SU-DHL-6 (cell line): ENCODE results near the gene RBKS.

Experiments
- H2AFZ ChIP-seq: fragments of 200-600 bp; sonication (generic); 2 replicates; pipeline ENCODE4 v1.6.1; 2014; ENCODE audit warnings: low read depth, mild to moderate bottlenecking, moderate library complexity, mixed read lengths, antibody characterized with exemption, low read length; ENCODE audit not compliant: severe bottlenecking
- H3F3A ChIP-seq: fragments of 200-600 bp; shearing (Covaris generic); 2 replicates; pipeline ENCODE4 v1.6.0; 2016; ENCODE audit warnings: antibody characterized with exemption, mild to moderate bottlenecking; ENCODE audit not compliant: insufficient read depth
- H3K27ac ChIP-seq: fragments of 200-600 bp; sonication (generic); 2 replicates; pipeline ENCODE4 v1.5.1; 2016; ENCODE audit warnings: low read depth, mild to moderate bottlenecking, low read length, moderate library complexity, mixed read lengths
- H3K27me3 ChIP-seq: fragments of 200-600 bp; sonication (generic), shearing (Covaris generic); 2 replicates; pipeline ENCODE4 v1.6.0; 2014; ENCODE audit warnings: mild to moderate bottlenecking, low read length
- H3K36me3 ChIP-seq: fragments of 200-600 bp; sonication (generic); 2 replicates; pipeline ENCODE4 v1.6.1; 2014; ENCODE audit warnings: mild to moderate bottlenecking, low read length, mixed read lengths
- H3K4me2 ChIP-seq: fragments of 300-600, 200-600 bp; shearing (Covaris generic), sonication (generic); 2 replicates; pipeline ENCODE4 v1.6.0; 2014; ENCODE audit warnings: low read length, low read depth, mild to moderate bottlenecking; ENCODE audit not compliant: poor library complexity, severe bottlenecking
- H3K4me3 ChIP-seq: fragments of 200-600 bp; sonication (generic); 2 replicates; pipeline ENCODE4 v1.5.1; 2014; ENCODE audit warnings: antibody characterized with exemption, low read length, mild to moderate bottlenecking, mixed read lengths; ENCODE audit not compliant: insufficient read depth, poor library complexity, severe bottlenecking
- H3K79me2 ChIP-seq: fragments of 200-600 bp; sonication (generic); 2 replicates; pipeline ENCODE4 v1.6.1; 2014; ENCODE audit warnings: mild to moderate bottlenecking, low read length, moderate library complexity; ENCODE audit not compliant: insufficient read depth
- H3K9ac ChIP-seq: fragments of 200-600 bp; sonication (generic); 2 replicates; pipeline ENCODE4 v1.7.0; 2014; ENCODE audit warnings: mild to moderate bottlenecking, low read length
- H3K9me2 ChIP-seq: fragments of 200-600 bp; sonication (generic); replicated peaks from 2 replicates; pipeline ENCODE4 v1.6.1; 2014; ENCODE audit warnings: low read length; ENCODE audit not compliant: insufficient read depth
- H3K9me3 ChIP-seq: fragments of 200-600 bp; sonication (generic); 2 replicates; pipeline ENCODE4 v1.6.1; 2014; ENCODE audit warnings: low read length, mixed read lengths; ENCODE audit not compliant: insufficient read depth
- H4K20me1 ChIP-seq: fragments of 200-600 bp; sonication (generic); 2 replicates; pipeline ENCODE4 v1.6.1; 2014; ENCODE audit warnings: low read depth, mild to moderate bottlenecking, antibody characterized with exemption, low read length, moderate library complexity, mixed read lengths
- EZH2phosphoT487 ChIP-seq: fragments of 200-600 bp; sonication (generic), shearing (Covaris generic); conservative IDR thresholded peaks from 2 replicates; pipeline ENCODE4 v1.6.1; 2018; ENCODE audit warnings: mild to moderate bottlenecking, antibody characterized with exemption, low read length, moderate library complexity, mixed read lengths
- TF ChIP-seq, protein P1 (sequence below): fragments of 200-600 bp; sonication (generic); IDR thresholded peaks from one replicate; pipeline ENCODE4 v1.5.1; 2017; ENCODE audit warnings: antibody characterized with exemption, mild to moderate bottlenecking, low read length, moderate library complexity; ENCODE audit not compliant: insufficient read depth, poor library complexity, severe bottlenecking

Gene RBKS

DNA sequence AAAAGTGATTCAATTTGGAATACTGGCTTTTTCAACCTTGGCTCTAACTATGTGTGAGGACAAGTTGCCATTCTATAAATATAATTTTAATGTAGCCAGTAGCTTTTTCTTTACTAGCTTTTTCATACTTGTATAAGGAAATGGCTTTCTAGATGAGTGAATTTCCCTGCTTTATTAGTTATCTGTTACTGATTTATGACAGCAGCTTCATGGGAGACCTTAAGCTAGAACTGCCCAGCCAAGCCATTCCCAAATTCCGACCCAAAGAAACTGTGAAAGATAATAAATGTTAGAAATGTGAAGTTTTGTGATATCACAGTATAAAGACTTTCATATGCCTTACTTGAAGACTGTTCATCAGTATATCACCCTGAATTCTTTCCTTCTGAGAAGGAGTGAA lies 32.7 kb upstream of the RBKS start:
- H3K9ac ChIP-seq: no peak overlapping the region
- H3F3A ChIP-seq: no peaks in the 10 kb centered on the region
- no peaks in the 10 kb centered on the region for H4K20me1 ChIP-seq
- H3K36me3 ChIP-seq: no peaks in the 10 kb centered on the region
- H2AFZ ChIP-seq: no peak overlapping the region
- H3K27me3 ChIP-seq: no peaks in the 10 kb centered on the region
- TF ChIP-seq, protein P1, sequence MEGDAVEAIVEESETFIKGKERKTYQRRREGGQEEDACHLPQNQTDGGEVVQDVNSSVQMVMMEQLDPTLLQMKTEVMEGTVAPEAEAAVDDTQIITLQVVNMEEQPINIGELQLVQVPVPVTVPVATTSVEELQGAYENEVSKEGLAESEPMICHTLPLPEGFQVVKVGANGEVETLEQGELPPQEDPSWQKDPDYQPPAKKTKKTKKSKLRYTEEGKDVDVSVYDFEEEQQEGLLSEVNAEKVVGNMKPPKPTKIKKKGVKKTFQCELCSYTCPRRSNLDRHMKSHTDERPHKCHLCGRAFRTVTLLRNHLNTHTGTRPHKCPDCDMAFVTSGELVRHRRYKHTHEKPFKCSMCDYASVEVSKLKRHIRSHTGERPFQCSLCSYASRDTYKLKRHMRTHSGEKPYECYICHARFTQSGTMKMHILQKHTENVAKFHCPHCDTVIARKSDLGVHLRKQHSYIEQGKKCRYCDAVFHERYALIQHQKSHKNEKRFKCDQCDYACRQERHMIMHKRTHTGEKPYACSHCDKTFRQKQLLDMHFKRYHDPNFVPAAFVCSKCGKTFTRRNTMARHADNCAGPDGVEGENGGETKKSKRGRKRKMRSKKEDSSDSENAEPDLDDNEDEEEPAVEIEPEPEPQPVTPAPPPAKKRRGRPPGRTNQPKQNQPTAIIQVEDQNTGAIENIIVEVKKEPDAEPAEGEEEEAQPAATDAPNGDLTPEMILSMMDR: no peak
- TF ChIP-seq EZH2phosphoT487: no peak
- H3K4me3 ChIP-seq: no peak overlapping the region
- no peaks in the 10 kb centered on the region for H3K79me2 ChIP-seq
- no peak overlapping the region for H3K4me2 ChIP-seq
- H3K9me2 ChIP-seq: no peaks in the 10 kb centered on the region
- no peak overlapping the region for H3K27ac ChIP-seq
- no peaks in the 10 kb centered on the region for H3K9me3 ChIP-seq

DNA sequence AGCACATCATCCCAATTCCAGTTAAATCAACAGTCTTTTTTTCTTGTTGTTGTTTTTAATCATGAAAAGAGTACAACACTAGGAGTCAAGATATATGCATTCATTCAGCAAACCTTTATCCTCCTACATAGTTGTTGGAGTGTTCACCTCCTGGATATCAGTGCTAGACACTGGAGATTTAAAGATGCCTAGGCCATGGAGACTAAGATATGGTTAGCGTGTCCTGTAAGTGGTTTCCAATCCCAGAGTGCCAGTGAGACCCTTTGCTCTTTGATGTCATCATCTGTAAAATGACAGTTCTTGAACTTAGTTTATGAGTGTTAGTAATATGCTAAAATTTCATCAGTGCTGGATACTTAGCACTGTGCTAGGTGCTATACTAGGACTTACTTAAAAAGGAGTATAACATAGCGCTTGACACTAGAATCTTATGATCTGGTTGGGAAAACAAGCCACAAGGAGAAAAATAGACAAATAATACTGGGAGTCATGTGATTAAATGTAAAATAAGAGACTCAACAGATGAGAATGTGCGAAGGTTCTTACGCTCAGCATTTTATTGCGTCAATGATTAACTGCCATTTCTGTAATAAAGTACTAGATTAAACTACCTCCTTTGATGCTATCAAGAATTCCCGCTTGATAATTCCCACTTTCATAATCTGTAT lies 31.8 kb upstream of the RBKS start:
- no peaks in the 10 kb centered on the region for H3K36me3 ChIP-seq
- H3K4me2 ChIP-seq: no peak overlapping the region
- no peak overlapping the region for H3K4me3 ChIP-seq
- H3K27ac ChIP-seq: no peak overlapping the region
- H2AFZ ChIP-seq: no peak overlapping the region
- no peaks in the 10 kb centered on the region for H4K20me1 ChIP-seq
- TF ChIP-seq EZH2phosphoT487: no peak
- TF ChIP-seq, protein P1: no peak
- H3K9me2 ChIP-seq: no peaks in the 10 kb centered on the region
- no peaks in the 10 kb centered on the region for H3F3A ChIP-seq
- no peaks in the 10 kb centered on the region for H3K9me3 ChIP-seq
- no peaks in the 10 kb centered on the region for H3K27me3 ChIP-seq
- no peak overlapping the region for H3K9ac ChIP-seq
- no peaks in the 10 kb centered on the region for H3K79me2 ChIP-seq

DNA sequence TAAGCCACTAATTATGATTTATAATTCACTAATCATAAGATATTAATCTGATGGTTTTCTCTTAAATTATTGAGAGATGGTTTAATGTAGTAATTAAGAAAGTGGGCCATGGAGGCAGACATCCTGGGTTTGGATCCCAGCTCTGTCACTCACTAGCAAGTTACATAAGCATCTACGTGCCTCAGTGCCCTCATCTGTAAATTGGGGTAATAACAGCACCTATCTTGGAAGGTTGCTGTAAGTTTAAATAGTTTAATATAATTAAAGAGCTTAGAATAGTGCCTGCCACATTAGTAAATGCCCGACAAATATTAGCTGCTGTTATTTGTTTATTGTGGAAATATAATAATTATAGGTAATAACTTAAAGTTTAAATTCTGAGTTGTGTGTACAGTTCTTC lies 31.2 kb upstream of the RBKS start:
- Histone ChIP-seq H3K27ac (no peak overlapping the region), H3F3A (no peaks in the 10 kb centered on the region), H3K9ac (no peak overlapping the region), H3K4me2 (no peak overlapping the region), H3K79me2 (no peaks in the 10 kb centered on the region), H3K9me3 (no peaks in the 10 kb centered on the region), H3K36me3 (no peaks in the 10 kb centered on the region), H3K27me3 (no peaks in the 10 kb centered on the region), H3K9me2 (no peaks in the 10 kb centered on the region), H3K4me3 (no peak overlapping the region), H4K20me1 (no peaks in the 10 kb centered on the region), H2AFZ (no peak overlapping the region)
- no peak for TF ChIP-seq EZH2phosphoT487
- TF ChIP-seq, protein P1: no peak
